Left forelimb (tissue), 1 donor: ENCODE measurements around the gene CACNA2D3.
"Not testable (repeated sequence)": the region's sequence is repeated elsewhere in the genome, so short reads cannot be mapped to it uniquely, and the experiment has no call there.

Experiments used
- DNase-seq: peaks from one replicate; pipeline ENCODE4 v3.0.0-alpha.2; 2018; ENCODE audit warnings: low spot score

CACNA2D3 gene

GRCh38 chr3:54573858-54574257 is 451.5 kb downstream of the CACNA2D3 start:
- no peak for DNase-seq

- no peak for DNase-seq
These were observed 452.7 kb downstream of the CACNA2D3 start for GRCh38 chr3:54574906-54575617.

- DNase-seq, result no peak
These were observed 453.2 kb downstream of the CACNA2D3 start for GRCh38 chr3:54575618-54575960.

GRCh38 chr3:54577313-54577712 is 455.0 kb downstream of the CACNA2D3 start:
- no peak for DNase-seq

- no peak for DNase-seq
These were observed 456.1 kb downstream of the CACNA2D3 start for GRCh38 chr3:54578417-54578816.

DNA sequence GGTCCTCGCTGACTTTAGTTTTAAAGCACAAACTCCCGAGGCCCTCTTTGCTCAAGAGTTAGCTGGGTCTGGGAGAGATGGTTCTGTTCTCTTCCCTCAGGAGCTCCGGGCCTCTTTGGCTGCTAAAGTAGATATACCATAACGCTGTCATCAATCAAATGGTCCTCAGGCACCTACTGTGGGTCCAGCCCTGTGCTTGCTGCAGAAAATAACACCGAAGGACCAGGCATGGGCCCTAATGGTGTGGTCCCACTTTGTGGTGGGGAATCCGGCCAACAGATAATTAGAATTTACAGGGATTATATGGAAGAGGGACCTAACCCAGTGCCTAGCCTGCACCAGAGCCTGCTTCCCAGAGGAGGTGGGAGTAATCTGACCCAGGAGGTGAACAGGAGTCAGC is 458.1 kb downstream of the CACNA2D3 start:
- no peak for DNase-seq

DNA sequence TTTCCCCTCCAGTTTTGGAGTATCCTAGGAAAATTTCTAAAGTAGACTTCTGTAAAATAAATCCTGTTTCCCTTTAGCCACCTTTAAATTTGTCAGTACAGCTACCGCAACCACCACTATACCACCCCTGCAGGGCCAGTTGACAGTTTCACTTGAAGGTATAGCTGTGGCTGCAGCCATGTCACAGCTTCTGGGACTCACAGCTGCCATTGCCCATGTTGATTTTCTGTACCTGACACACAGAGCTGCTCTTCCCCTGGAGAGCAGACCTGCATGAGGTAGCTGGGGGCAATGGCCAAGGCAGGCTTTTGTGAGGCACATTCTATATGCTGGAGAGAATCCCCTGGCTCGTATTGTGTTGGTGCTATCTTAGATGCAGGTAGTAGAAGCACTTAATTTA is 460.1 kb downstream of the CACNA2D3 start:
- DNase-seq, result no peak

DNA sequence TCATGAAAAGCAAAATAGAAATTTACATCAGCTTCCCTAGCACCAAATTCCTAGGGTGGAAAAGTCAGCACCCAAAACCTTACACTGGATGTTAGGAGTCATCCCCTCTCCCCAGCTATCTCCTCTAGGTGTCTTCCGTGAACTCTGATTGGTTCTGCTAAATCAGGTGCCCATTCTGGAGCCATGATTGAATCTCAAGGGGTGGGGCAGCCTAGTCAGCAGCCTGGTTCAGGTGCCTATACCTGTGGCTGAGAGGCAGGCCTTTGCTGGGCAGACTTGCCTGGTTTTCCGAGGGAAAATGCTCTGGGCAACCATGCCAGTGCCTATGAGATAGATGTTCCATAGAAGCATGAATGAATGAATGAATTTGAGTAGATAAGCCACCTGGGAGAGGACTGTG is 468.8 kb downstream of the CACNA2D3 start:
- no peak for DNase-seq

DNA sequence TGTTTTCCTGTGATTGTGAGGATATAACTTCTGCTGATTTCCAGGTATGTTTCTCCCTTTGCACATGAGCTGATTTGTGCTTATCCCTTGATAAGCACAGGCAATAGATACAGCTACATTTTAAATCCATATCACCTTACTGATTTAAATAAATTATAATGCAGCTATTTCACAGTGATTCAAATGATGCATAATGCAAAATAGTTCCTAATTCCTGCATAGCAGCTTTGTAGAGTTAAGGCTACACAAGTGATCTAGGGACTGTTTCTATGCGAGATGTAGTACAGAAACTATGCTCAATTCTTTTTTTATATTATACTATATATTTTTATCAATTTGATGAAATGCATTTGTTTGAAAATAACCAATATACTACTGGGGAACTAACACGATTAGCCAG is 471.3 kb downstream of the CACNA2D3 start:
- DNase-seq, result no peak

DNA sequence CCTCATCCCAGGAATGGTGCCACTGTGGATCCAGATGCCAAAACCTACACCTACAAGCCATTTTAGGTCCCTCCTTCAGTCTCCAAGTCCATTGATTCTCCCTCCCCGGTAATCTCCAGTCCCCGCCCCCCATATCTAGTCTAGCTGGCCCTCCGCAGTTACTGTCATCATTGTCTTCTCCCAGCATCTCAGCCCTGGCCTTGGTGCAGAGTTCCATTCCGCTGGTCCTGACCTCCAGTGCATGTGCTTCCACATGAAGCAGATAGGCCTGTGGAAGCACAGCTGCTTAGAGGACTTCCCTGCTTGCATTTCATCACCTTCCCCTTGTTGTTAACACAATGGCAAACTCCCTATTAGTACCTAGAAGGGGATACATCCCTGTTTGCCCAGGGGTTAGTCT is 473.7 kb downstream of the CACNA2D3 start:
- DNase-seq, result no peak

- no peak for DNase-seq
These were observed 477.4 kb downstream of the CACNA2D3 start for GRCh38 chr3:54599716-54600115.

DNA sequence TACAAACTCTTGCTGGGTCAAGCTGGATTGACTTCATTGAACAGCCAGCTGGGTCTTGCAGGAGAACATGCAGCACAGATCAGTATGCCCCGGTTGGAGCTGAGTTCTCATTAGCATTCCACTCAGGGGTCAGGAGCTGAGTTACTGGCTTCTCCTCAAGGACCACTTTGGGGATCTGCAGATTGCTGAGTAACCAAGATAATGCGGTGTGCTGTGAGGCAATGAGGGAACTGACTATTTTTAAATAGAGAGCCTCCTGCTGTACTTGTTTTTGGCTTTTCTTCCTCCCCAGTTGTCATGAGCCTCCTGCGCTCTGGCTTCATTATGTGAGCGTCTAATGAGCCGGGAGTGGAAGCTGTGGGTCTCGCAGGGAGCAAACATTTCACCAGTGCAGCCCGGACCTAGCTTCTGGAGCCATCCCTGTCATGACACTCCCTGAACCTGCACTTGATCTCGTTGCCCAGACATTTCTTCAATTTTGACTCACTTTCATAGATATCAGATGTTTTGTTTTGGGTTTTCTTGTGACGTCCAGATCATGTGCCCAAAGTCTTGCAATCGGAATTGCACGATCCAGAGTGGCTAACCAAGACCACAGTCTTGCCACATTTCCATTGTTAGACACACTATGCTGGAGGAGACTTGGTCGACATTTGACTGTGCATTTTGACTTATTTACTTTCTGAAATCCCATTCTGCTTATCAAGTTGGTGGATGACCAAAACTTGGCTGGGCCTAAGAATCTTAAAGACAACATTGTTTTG is 478.3 kb downstream of the CACNA2D3 start:
- no peak for DNase-seq

- no peak for DNase-seq
These were observed 482.1 kb downstream of the CACNA2D3 start for GRCh38 chr3:54604495-54604894.

GRCh38 chr3:54608041-54608440 is 485.7 kb downstream of the CACNA2D3 start:
- DNase-seq, result no peak

DNA sequence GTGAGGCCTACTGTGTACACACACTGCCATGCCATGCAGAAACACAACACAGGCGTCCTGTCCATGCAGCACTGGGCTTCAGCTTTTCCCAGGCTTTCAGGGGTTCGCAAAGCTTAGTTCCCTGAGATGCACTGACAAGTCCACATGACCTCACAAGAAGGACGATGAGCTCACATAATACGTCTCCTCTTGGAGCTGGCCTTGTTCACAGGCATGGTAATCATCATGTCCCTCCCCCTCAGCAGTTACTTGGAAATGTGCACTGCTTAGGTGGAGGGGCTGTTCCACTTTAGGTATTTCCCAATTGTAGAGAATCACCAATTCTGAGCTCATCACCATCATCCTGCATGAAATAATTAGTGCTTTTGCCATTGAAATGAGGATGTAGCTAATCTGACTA is 496.7 kb downstream of the CACNA2D3 start:
- DNase-seq, result no peak

DNA sequence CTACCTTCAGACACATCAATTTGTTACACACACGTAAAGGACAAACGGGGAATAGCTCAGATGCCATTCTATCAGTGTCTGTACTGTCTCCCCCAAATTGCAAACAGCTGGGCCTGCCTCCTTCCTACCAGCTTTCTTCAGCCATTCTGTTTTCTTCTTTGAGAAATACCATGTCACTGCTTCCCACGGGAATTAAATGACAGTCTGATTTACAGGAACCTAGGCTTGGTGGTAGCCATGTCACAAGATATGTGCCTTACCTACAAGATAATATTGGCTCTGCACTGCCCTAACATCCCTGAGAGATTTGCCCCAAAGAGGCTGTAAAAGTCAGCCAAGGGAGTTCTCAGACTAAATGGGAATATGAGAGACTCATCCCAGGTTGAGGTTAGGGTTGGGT is 497.2 kb downstream of the CACNA2D3 start:
- DNase-seq, result no peak

GRCh38 chr3:54621184-54621583 is 498.8 kb downstream of the CACNA2D3 start:
- no peak for DNase-seq

DNA sequence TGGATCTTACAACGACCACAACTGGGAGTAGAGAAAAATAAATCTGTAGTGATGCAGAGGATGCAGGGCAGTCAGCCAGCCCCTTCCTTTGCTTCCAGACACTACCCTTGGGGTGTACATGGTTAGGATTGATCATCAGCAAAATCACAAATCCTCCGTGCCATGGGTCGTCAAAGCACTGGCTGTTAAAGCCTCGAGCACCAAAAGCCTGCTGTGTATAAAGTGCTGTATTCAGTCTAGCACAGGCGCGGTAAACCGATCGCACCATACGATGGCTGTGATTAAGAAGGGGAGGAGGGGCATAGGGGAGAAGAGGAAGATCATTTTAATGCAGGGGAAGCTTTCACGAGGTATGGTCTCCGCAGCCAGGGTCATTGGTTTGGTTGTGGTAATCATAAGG is 500.3 kb downstream of the CACNA2D3 start:
- no peak for DNase-seq

DNA sequence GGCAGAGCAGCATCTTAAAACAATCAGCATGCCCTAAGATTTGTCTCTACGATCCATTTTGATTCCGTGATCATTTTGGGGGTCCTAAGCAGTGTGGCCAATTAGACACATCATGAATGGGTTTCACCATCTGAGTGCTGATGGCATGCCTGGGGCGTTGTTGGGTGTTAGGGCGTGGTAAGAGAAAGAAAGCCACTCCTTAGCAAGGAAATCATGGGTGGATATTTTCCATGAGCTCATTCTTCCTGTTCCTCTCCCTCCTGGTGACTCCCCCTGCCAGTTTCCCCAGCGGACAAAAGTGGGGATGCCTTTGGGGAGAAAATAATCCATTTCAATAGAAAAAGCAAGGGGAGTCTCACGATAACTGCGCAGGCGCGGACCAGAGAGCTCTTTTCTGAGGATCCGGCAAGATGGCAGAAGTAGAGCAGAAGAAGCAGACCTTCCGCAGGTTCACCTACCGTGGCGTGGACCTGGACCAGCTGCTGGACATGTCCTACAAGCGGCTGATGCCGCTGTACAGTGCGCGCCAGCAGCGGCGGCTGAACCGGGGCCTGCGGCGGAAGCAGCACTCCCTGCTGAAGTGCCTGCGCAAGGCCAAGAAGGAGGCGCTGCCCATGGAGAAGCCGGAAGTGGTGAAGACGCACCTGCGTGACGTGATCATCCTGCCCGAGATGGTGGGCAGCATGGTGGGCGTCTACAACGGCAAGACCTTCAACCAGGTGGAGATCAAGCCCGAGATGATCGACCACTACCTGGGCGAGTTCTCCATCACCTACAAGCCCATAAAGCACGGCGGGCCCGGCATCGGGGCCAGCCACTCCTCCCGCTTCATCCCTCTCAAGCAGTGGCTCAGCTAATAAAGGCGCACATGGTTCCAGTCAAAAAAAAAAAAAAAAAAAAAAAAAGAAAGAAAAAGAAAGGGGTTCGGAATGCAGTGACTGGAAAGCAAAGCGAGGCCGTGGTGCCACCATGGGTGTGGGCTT is 503.7 kb downstream of the CACNA2D3 start:
- DNase-seq, result no peak

DNA sequence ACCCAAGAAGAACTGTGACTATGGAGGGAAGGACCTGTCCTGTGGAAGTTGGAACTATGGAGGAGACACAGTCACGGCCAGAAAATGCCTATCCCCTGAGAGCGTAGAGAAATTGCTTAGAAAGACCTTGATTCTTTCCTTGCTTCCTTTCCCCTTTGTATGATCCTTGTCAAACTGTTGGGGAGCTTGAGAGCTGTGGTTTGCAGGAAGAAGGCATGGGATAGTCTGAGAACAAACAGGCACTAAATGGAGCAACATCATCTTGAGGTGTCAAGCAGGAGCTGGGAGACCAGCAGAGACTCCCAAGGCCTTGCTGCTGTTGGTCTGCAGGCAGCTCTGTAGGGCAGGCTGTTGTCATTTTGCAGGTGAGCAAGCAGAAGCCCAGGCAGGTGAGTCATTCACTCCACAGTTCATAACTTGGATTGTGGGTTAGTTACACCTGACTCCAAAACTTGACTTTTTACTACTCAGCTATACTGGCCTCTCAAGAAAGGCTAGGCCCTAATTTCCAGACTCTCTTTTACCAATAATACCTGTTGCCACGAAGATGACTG is 506.6 kb downstream of the CACNA2D3 start:
- no peak for DNase-seq

DNA sequence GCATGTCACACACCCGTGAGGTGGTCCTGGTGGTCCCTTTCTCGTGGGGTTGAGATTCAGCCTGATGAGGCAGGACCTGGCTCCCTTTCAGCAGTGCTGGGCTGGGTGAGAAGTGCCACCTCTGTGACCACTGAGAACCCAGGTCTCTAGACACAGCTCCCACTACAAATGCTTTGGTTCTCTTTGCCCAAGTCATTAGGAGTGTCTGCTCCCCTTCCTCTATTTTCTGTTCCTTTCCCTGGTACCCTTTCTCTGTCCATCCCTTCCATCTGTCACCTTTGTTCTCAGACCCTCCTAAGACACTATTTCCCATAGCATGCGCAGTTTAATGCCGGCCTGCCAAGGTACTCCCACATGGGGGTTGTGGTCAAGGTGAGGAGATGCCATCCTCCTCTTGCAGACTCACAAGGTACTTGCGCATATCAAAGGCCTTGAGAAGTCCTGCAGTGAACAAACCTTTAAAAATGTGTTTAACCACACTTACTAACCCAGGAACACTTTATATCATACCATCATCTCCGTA is 507.8 kb downstream of the CACNA2D3 start:
- DNase-seq, result no peak

DNA sequence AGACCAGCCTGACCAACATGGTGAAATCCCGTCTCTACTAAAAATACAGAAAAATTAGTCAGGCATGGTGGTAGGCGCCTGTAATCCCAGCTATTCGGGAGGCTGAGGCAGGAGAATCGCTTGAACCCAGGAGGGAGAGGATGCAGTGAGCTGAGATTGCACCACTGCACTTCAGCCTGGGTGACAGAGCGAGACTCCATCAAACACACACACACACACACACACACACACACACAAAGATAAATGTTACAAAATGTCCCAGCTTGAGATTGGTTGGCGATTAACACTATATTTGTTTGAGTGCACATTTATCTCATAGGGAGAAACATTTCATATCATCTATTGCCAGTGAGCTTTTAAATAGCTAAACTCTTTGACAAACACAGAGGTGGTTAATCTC is 508.6 kb downstream of the CACNA2D3 start:
- not testable (repeated sequence) for DNase-seq
